ENCODE results near the gene LIPA. TPM values are rescaled to one million over a fixed set of nuclear protein-coding genes. Genes with fewer than 3 reads are reported as not detected.
A peak's percentile ranks its signal among the peaks of the same experiment; 100 is the strongest.

LIPA gene
- total RNA-seq, 4 donors from 2014 or later = 29.1 to 45.8 (median 33.9) TPM

GRCh38 chr10:89210794-89211425, 40.7 kb downstream of the LIPA start:
- WGBS, 2 donors = 93 to 95% methylated on average over 3 of the region's 3 CpGs
- TF ChIP-seq POLR2A (IDR thresholded peaks at IDR 0.05) = no peak
- no peak for TF ChIP-seq CTCF (IDR thresholded peaks at IDR 0.05)
- H3K27ac ChIP-seq = no peak overlapping the region
- no peak for DNase-seq
- H3K4me1 ChIP-seq = peaks cover 14 to 18% of the 10 kb centered on the region in 2 donors
- H3K27me3 ChIP-seq = no peaks in the 10 kb centered on the region
- H3K4me3 ChIP-seq (replicated peaks in 1 of 3) = no peak overlapping the region
- H3K9me3 ChIP-seq = no peaks in the 10 kb centered on the region
- intact Hi-C loops (cut with DNase I) = loop anchor here (5.0 kb wide), 2 partner anchors 179 to 279 kb away; no protein-coding TSS in a partner anchor
- peaks cover 0 to 8% of the 10 kb centered on the region in 2 donors for H3K36me3 ChIP-seq

DNA sequence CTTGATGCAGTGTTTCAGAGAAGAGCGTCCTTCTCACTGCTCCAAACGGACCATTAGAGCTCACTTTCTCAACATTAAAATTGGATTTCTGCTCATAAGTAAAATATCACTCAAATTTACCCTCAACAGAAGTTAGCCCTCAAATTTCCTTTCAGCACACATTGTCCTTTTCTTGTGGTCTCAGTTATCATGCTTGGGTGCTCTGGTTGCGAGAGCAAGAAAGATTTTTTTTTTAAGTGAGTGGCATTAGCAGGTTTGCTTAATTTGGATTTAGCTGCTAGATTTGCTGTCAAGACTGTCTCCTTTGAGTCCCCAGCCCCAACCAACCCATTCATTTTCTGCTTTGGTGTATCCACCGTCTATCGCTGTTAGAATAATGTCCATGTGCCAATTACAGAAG, 41.9 kb downstream of the LIPA start:
- intact Hi-C loops (cut with DNase I) = loop anchor here (5.0 to 10.0 kb wide), 3 partner anchors 177 to 375 kb away; no protein-coding TSS in a partner anchor
- no peak for TF ChIP-seq CTCF (IDR thresholded peaks at IDR 0.05)
- no peak for TF ChIP-seq POLR2A (IDR thresholded peaks at IDR 0.05)
- Histone ChIP-seq H3K27ac (no peak overlapping the region), H3K4me3 (replicated peaks in 1 of 3) (no peak overlapping the region), H3K27me3 (no peaks in the 10 kb centered on the region), H3K4me1 (peaks cover 14 to 18% of the 10 kb centered on the region in 2 donors), H3K36me3 (no peaks in the 10 kb centered on the region), H3K9me3 (no peaks in the 10 kb centered on the region)
- 93% methylated on average over 5 of the region's 5 CpGs for WGBS, 2 donors
- DNase-seq = no peak

DNA sequence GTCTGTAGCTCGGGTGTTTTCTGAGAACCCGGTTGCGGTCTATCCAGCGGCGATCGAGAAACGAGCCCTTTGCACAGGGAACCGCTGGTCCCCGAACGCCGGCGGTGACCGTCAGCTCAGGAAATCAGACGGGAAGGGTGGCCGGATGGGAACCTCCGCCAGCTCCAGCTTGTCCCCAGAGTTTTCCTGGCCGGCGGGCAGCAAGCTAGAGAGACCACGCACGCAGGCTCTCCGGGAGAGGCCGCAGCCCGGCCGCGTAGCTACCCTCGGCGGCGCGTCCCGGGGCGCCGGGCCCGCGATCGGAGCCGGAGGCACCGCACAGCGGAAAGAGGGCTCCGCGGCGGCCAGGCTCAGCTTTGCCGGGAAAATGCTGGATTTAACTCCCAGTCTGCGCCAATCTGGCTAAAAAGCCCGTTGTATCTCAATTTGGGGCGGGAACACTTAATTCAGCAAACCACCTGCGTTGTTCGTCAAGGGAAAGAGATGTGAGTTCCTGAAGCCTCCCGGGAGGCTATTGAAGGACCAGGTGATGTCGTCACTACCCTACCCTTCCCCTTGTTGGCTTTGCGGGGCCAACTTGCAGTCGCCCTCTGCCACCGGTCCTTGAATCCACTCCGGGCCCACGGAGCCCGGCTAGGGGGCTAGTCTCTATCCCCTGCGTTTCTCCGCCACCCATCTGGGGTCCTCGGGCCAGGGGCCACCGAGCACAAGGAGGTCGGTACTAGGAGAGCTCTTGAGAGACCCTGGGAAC, 43.6 kb downstream of the LIPA start:
- H3K4me1 ChIP-seq = peaks cover 14 to 18% of the 10 kb centered on the region in 2 donors
- no peaks in the 10 kb centered on the region for H3K36me3 ChIP-seq
- H3K27me3 ChIP-seq = no peaks in the 10 kb centered on the region
- peak overlapping the region in 2 of 3 donors; percentile 9 to 41 for H3K4me3 ChIP-seq (replicated peaks in 1 of 3)
- H3K9me3 ChIP-seq = no peaks in the 10 kb centered on the region
- intact Hi-C loops (cut with DNase I) = loop anchor here (10.0 kb wide), 1 partner anchor 373 kb away; no protein-coding TSS in a partner anchor
- peak overlapping the region; percentile 0 to 67 (median 55) for H3K27ac ChIP-seq
- no peak for TF ChIP-seq CTCF (IDR thresholded peaks at IDR 0.05)
- no peak for TF ChIP-seq POLR2A (IDR thresholded peaks at IDR 0.05)
- WGBS, 2 donors = 7 to 12% methylated on average over 19 to 42 of the region's 60 CpGs
- peak; percentile 29 to 32 for DNase-seq

DNA sequence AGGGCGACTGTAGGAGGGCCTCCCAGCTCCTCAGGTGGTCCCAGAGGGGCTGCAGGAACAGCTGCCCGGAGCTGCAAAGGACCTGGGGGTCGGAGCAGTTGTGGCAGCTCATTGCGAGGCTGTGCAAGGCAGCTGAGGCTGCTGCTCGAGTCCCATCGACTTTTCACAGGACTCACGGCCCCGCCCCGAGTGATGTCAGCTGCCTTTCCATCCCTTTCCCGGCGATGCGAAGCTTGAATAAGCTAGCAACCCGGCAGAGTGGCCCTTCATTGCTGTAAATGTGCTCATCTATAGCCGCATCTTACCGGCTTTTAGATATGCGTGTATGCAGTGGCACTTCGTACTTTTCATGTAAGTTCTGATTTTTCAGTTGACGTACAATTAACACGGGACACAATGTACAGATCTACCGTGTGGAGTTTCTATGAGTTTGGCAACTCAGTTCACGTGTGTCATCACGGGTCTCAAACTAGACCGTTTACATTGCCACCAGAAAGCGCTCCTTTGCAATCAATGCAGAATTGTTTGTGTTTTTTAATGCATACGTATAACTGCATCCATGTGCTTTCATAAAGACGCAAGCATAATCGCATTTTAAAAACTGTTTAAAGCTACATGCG, 44.3 kb downstream of the LIPA start, which contains the start of gene CH25H:
TSS of gene CH25H (minus strand) at position 137 of the 620 bp plus-strand sequence. CDS start at position 112, 25 bp downstream.
- intact Hi-C loops (cut with DNase I) = loop anchor here (10.0 kb wide), 1 partner anchor 372 kb away; no protein-coding TSS in a partner anchor
- 1 to 2% methylated on average over 23 to 27 of the region's 28 CpGs for WGBS, 2 donors
- TF ChIP-seq POLR2A (IDR thresholded peaks at IDR 0.05) = no peak
- TF ChIP-seq CTCF (IDR thresholded peaks at IDR 0.05) = no peak
- Histone ChIP-seq H3K4me1 (peaks cover 14 to 18% of the 10 kb centered on the region in 2 donors), H3K27ac (peak within 1 kb of the TSS; percentile 0 to 67 (median 55)), H3K9me3 (no peaks in the 10 kb centered on the region), H3K27me3 (no peaks in the 10 kb centered on the region), H3K36me3 (no peaks in the 10 kb centered on the region), H3K4me3 (replicated peaks in 1 of 3) (peak within 1 kb of the TSS in 2 of 3 donors; percentile 16 to 41)
- DNase-seq = peak; percentile 62 to 68
